Activated CD8-positive, alpha-beta memory T cell treated with anti-CD3 and anti-CD28 coated beads for 48 hours (primary cell): ENCODE measurements around the gene HJV.

ENCODE experiments used
- DNase-seq, 3 experiments: peaks; one replicate each; pipeline ENCODE4 v3.0.0-alpha.2; 2020; ENCODE audit warnings: low read depth in 2 of 3, low spot score in 2 of 3

Gene HJV

GRCh38 chr1:145978854-145979745 lies 42.4 kb downstream of the HJV start:
- peak; percentile 47 to 66 (median 59) for DNase-seq

- no peak for DNase-seq
Observed at GRCh38 chr1:145978471-145978853, 43.1 kb downstream of the HJV start.

- no peak for DNase-seq
Observed at GRCh38 chr1:145977486-145978470, 43.8 kb downstream of the HJV start.

DNA sequence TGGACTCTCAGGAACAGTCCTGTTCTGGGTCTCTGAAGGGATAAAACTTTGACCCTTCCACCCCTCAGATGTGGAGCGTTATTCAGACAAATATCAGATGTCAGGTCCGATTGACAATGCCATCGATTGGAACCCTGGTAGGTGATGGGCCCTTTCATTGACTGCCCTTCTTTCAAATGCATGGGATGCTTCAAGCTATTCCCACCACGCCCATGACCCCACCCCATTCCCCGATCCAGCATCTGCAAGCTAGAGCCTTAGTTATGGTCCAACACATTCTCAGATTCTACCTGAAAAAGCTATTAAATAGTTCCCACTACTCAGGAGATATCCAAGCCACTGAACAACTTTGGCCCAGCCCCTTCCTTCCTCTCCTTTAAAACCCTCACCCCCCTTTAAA lies 44.5 kb downstream of the HJV start:
- DNase-seq = no peak

GRCh38 chr1:145975216-145975615 lies 46.3 kb downstream of the HJV start:
- DNase-seq = no peak

DNA sequence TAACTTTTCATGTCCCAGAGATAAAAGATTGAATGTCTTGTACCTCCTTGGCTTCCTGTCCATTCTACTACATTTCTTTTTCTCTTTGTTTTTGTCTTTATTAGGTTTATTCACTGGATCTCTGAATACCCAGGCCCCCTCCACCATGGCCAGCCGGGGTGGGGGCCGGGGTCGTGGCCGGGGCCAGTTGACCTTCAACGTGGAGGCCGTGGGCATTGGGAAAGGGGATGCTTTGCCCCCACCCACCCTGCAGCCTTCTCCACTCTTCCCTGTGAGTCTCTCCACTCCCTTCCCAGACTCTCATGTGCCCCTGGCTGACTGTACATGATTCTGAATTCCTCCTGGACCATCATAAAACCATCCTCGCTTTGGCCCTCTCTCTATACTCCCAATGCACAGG lies 46.8 kb downstream of the HJV start:
- no peak for DNase-seq

GRCh38 chr1:145972580-145972979 lies 49.0 kb downstream of the HJV start:
- DNase-seq = no peak
